Measurements from ENCODE around the gene F7. TPM values are rescaled to one million over a fixed set of nuclear protein-coding genes. Genes with fewer than 3 reads are reported as not detected.
"Not testable (repeated sequence)": the region's sequence is repeated elsewhere in the genome, so short reads cannot be mapped to it uniquely, and the experiment has no call there.

Gene F7
- total RNA-seq, 1 donor from 2014 or later, result 1.0 TPM

DNA sequence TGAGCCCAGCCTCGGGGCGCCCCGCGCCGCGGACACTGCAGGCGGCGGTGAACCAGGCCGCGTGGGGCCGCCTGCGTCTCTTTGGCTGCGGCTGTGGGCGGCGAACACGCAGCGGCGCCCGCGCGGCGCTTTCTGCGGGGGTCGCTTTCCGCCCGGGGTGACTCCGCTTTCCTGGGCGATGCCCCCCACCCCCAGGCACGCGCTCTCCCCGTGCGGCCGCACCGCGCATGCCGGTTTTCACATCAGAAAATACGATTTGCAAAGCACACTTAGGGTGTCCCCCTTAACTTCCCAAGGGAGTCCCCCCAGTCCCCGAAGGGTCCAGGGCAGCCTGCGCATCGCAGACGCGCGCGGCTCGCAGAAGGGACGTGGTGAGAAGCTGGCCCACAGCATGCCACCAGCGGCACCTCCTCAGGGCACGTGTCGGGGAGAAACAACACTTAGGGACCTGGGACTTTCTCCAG lies 5.3 kb downstream of the F7 start:
- no peaks in the 10 kb centered on the region for H3K36me3 Mint-ChIP-seq (ENCODE audit: low read depth)
- H3K9me3 Mint-ChIP-seq, result no peaks in the 10 kb centered on the region
- no peak for DNase-seq (ENCODE audit: low read depth, low spot score)
- no peaks in the 10 kb centered on the region for H3K4me1 Mint-ChIP-seq
- H3K27ac Mint-ChIP-seq (ENCODE audit: unreplicated experiment), result no peak overlapping the region
- H3K4me3 Mint-ChIP-seq, result no peak overlapping the region
- TF ChIP-seq, protein P1, sequence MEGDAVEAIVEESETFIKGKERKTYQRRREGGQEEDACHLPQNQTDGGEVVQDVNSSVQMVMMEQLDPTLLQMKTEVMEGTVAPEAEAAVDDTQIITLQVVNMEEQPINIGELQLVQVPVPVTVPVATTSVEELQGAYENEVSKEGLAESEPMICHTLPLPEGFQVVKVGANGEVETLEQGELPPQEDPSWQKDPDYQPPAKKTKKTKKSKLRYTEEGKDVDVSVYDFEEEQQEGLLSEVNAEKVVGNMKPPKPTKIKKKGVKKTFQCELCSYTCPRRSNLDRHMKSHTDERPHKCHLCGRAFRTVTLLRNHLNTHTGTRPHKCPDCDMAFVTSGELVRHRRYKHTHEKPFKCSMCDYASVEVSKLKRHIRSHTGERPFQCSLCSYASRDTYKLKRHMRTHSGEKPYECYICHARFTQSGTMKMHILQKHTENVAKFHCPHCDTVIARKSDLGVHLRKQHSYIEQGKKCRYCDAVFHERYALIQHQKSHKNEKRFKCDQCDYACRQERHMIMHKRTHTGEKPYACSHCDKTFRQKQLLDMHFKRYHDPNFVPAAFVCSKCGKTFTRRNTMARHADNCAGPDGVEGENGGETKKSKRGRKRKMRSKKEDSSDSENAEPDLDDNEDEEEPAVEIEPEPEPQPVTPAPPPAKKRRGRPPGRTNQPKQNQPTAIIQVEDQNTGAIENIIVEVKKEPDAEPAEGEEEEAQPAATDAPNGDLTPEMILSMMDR (conservative IDR thresholded peaks at IDR 0.05), result no peak
- peaks cover 21% of the 10 kb centered on the region for H3K27me3 Mint-ChIP-seq (ENCODE audit: low read depth)

DNA sequence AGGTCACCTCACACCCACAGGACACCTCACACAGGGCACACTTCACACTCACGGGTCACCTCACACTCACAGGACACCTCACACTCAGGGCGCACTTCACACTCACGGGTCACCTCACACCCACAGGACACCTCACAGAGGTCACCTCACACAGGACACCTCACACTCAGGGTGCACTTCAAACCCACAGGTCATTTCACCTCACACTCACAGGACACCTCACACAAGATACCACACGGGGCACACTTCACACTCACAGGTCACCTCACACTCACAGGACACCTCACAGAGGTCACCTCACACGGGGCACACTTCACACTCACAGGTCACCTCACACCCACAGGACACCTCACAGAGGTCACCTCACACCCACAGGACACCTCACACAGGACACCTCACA lies 6.2 kb downstream of the F7 start:
- H3K27ac Mint-ChIP-seq (ENCODE audit: unreplicated experiment); DNase-seq (ENCODE audit: low read depth, low spot score); H3K4me1 Mint-ChIP-seq; H3K9me3 Mint-ChIP-seq; H3K4me3 Mint-ChIP-seq; H3K36me3 Mint-ChIP-seq (ENCODE audit: low read depth): not testable (repeated sequence)
- peaks cover 21% of the 10 kb centered on the region for H3K27me3 Mint-ChIP-seq (ENCODE audit: low read depth)

DNA sequence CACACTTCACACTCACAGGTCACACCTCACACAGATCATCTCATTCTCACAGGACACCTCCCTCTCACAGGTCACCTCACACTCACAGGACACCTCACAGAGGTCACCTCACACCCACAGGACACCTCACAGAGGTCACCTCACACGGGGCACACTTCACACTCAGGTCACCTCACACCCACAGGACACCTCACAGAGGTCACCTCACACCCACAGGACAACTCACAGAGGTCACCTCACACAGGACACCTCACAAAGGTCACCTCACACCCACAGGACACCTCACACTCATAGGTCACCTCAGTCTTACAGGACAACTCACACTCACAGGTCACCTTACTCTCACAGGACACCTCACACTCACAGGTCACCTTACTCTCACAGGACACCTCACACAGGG lies 6.9 kb downstream of the F7 start:
- H3K4me1 Mint-ChIP-seq; H3K36me3 Mint-ChIP-seq (ENCODE audit: low read depth); H3K4me3 Mint-ChIP-seq: not testable (repeated sequence)

DNA sequence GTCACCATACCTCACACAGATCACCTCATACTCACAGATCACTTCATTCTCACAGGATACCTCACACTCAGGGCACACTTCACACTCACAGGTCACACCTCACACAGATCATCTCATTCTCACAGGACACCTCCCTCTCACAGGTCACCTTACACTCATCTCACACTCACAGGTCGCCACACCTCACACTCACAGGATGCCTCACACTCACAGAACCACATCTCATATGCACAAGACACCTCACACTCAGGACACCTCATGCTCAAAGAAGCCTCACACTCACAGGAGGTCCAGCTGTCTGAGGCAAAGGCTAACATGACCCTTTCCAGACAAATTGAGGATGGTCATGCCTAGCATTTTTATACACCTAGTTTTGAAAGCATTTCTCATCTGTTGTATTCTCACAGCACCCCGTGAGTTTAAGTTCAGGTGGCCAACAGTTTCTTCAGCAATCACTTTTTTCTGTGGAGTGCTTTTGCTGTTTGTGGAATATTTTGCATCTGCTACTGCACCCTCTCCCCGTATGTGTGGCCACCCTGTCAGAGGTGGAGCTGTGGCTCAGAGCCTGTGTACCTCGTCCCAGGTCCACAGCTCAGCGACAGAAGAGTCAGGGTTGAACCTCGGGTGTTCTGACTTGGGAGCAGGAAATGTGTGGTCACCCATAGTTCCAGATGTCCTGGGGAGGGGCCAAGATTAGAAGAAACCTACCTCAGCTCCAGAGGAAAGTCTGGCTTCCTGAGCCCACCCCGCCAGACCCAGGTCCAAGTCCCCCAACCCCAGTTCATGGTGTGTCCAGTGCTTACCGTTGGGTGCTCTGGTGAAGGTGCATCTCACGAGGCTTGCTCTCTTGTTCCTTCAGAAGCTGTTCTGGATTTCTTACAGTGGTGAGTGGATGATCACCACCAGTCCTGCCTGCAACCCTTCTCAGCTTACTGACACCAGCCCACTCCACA lies 7.6 kb downstream of the F7 start:
- Mint-ChIP-seq H3K4me1 (no peaks in the 10 kb centered on the region), H3K36me3 (ENCODE audit: low read depth) (no peaks in the 10 kb centered on the region), H3K27ac (ENCODE audit: unreplicated experiment) (no peak overlapping the region), H3K4me3 (no peak overlapping the region), H3K27me3 (ENCODE audit: low read depth) (peaks cover 18% of the 10 kb centered on the region), H3K9me3 (no peaks in the 10 kb centered on the region)
- no peak for DNase-seq (ENCODE audit: low read depth, low spot score)
- TF ChIP-seq, protein P1 (conservative IDR thresholded peaks at IDR 0.05), result no peak

More for the DNA sequence above, 6.9 kb downstream of the F7 start:
- H3K27me3 Mint-ChIP-seq (ENCODE audit: low read depth), result peaks cover 18% of the 10 kb centered on the region
- DNase-seq (ENCODE audit: low read depth, low spot score); H3K27ac Mint-ChIP-seq (ENCODE audit: unreplicated experiment); H3K9me3 Mint-ChIP-seq: not testable (repeated sequence)

DNA sequence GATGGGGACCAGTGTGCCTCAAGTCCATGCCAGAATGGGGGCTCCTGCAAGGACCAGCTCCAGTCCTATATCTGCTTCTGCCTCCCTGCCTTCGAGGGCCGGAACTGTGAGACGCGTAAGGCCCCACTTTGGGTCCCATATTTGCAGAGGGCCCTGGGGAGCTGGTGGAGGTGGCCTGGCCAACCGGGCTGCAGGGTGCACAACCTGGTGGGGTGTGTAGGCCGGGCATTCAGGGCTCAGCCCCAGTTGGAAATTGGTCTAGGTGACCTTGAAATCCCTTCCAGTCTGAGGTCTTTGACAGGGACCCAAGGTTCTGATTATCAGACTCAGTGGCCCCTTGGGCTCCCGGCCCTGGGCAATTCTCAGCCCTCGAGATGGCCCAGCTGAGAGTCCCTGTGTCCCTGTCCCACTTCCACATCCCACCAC lies 8.3 kb downstream of the F7 start:
- Mint-ChIP-seq H3K4me3 (no peak overlapping the region), H3K9me3 (no peaks in the 10 kb centered on the region), H3K27me3 (ENCODE audit: low read depth) (peaks cover 18% of the 10 kb centered on the region), H3K4me1 (no peaks in the 10 kb centered on the region), H3K27ac (ENCODE audit: unreplicated experiment) (no peak overlapping the region), H3K36me3 (ENCODE audit: low read depth) (no peaks in the 10 kb centered on the region)
- no peak for DNase-seq (ENCODE audit: low read depth, low spot score)
- TF ChIP-seq, protein P1 (conservative IDR thresholded peaks at IDR 0.05), result no peak

DNA sequence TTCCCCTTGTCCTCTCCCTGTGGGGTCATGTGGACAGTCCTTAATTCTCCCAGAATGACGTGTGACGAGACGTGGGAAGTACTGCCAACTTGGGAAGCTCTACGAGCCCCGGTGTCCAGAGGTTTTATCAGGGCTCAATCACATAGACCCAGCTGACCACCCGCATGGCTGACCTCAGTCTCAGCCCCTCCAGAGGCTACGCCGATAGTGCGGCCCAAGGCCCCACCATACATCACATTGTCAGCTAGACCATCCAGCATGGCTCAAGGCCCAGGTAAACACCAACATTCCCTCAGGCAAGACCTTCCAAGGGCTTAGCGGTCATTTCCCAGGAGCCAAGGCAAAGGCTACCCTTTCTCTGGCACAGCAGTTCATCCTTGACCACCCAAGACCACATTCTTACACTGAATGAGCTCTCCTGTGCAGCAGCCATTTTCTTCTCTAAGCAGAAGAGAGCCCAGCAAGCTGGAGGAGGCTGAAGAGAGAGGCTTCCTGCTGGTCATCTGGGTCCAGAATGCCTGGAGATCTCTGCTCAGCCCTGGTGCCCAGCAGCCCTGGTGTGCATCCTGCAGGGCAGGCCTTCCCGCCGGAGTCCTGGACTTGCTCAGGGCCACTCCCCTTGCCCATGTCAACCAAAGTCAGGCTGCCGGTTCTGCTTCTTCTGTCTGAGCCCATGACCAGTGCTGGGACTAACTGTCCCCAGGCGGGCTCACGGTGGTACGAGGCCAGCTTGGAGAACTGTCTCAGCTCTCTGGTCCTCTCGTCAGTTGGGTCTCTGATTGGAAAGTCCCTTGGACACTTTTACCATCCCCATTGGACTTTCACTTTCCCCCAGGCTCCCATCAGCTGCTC lies 9.1 kb downstream of the F7 start:
- Mint-ChIP-seq H3K27me3 (ENCODE audit: low read depth) (peaks cover 13% of the 10 kb centered on the region), H3K9me3 (no peaks in the 10 kb centered on the region), H3K36me3 (ENCODE audit: low read depth) (no peaks in the 10 kb centered on the region), H3K4me1 (no peaks in the 10 kb centered on the region), H3K27ac (ENCODE audit: unreplicated experiment) (no peak overlapping the region), H3K4me3 (no peak overlapping the region)
- TF ChIP-seq, protein P1 (conservative IDR thresholded peaks at IDR 0.05), result no peak
- no peak for DNase-seq (ENCODE audit: low read depth, low spot score)
